Posterior vena cava (tissue), 2 donors: ENCODE data around the gene IQGAP2. TPM values are rescaled to one million over a fixed set of nuclear protein-coding genes. Genes with fewer than 3 reads are reported as not detected.

Experiments used
- DNase-seq: peaks from one replicate; pipeline ENCODE4 v3.0.0-alpha.2; 2020; ENCODE audit warnings: low spot score
- intact Hi-C, 2 donors: fragments of 100-400 bp; cut with DNase I; formaldehyde crosslinking; loops; one replicate each; pipeline versions ENCODE4 v1.14.1 to v1.14.2; 2022 to 2023
- total RNA-seq, 2 donors: library from RNA; stranded (reverse); fragmentation: NEBNext Ultra II Directional; extraction: Animal tissue kit (Norgen Biotek cat#: 25700); gene quantifications; one replicate each; pipeline ENCODE4 v1.2.1, GENCODE V29; 2021
- donor health status: DM: yes; HTN: yes; CAD: no.
- donor health status: DM: yes; HTN: yes; CAD: no.

The IQGAP2 gene
- total RNA-seq, 2 donors from 2014 or later, result 12.9 to 15.0 TPM

- intact Hi-C loops, result no loop called here
- DNase-seq, result no peak
Observed at GRCh38 chr5:76522103-76522935, 119.2 kb downstream of the IQGAP2 start.

DNA sequence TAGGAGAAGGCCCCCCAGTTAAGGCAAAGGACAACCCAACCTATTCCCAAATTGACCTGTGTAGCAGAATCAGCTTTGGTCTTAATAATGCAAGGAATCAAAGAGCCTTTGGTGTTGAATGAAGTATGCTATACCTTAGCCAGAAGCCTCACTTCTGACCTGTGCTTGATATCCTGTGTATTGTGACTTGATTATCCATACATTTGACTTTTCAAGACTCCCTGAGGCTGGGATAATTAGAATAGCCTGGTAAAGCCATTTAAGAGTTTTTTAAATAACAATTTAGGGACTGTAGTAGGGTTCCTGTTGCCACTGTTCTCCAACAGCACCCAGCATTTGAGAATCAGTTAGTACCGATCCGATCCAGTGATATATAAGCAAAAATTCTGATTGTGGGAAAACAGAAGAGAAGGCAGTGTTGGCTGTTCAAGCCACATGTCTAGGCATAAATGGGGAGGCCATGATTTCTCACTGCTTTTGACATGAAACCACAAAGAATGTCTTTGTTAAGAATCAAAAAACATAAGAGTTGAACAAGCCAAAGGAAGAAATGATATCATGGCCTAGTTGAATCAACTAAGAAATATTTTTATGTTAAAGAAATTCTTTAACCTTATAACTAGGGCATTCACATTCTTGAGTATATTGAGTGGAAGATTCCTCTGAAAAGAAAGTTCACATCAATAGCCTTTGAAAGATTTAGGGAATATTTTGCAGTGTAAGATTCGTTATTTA is 121.2 kb downstream of the IQGAP2 start:
- intact Hi-C loops, result no loop called here
- no peak for DNase-seq

GRCh38 chr5:76524868-76525267 is 121.8 kb downstream of the IQGAP2 start:
- intact Hi-C loops, result no loop called here
- DNase-seq, result no peak

DNA sequence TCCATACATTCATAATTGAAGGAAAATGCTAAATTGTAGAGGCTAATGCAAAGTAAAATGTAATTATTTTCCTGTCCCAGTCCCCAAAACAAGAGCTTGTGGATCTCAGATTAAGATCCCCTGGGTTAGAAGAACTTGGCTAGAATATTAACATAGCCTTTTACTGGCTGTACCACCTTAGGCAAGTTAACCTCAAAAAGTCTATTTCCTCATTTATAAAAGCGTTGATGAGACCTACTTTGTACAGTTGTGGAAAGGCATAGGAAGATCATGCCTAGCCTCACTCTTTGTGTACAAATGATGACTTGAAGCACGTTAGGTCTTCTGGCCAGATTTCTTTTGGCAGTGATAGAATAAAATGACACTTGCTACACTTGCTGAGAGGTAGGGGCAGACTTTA is 122.9 kb downstream of the IQGAP2 start:
- intact Hi-C loops, result no loop called here
- DNase-seq, result no peak

DNA sequence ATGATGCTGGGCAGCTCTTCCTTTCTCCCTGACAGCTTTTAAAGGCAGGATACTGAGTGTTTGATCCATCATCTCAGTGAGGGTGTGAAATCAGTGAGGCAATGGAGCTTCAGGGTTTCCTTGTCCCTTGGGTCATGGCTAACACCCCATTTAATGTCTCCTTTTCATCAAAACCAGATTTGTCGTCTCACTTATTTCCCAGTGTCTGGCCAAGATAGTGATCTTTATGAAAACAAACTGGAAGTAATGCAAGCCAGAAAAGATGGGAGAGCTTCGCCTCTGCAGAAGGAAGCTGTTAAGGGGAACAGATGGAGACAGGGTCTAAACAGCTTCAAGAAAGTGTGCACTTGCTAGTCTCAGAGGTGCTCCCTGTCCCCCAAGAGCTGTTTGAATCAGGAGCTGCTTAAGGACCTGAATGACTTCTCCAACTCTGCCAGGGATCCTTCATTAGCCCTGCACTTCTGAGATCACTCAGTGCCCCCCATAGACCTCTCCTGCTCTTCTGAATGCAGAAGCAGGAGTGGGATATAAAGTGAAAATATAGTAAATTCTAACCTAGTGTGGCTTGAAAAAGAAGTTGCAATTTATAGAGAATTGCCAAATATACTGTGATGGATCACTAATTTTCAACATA is 124.0 kb downstream of the IQGAP2 start:
- DNase-seq, result no peak
- intact Hi-C loops, result no loop called here

- DNase-seq, result no peak
- intact Hi-C loops, result no loop called here
Observed at GRCh38 chr5:76527685-76528161, 124.6 kb downstream of the IQGAP2 start.

GRCh38 chr5:76528547-76529331 is 125.7 kb downstream of the IQGAP2 start:
- no peak for DNase-seq
- intact Hi-C loops, result no loop called here

- no peak for DNase-seq
- intact Hi-C loops, result no loop called here
Observed at GRCh38 chr5:76529464-76530344, 126.6 kb downstream of the IQGAP2 start.

DNA sequence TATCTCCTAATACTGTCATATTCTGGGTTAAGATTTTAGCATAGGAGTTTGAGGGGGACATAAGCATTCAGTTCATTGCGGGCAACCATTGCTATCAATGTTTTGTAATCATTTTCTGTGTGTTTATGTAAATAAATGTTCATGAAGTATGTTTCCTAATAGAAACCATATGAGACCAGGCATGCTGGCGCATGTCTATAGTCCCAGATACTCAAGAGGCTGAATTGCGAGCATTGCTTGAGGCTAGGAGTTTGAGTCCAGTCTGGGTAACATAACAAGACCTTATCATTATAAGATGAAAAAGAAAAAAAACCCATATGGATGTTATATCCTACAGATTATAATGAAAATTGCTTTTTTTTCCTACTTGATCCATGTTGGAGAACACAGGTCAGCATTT is 129.0 kb downstream of the IQGAP2 start:
- intact Hi-C loops, result no loop called here
- DNase-seq, result no peak

- no peak for DNase-seq
- intact Hi-C loops, result no loop called here
Observed at GRCh38 chr5:76532973-76533372, 129.9 kb downstream of the IQGAP2 start.

- DNase-seq, result no peak
- intact Hi-C loops, result no loop called here
Observed at GRCh38 chr5:76535577-76535976, 132.5 kb downstream of the IQGAP2 start.

DNA sequence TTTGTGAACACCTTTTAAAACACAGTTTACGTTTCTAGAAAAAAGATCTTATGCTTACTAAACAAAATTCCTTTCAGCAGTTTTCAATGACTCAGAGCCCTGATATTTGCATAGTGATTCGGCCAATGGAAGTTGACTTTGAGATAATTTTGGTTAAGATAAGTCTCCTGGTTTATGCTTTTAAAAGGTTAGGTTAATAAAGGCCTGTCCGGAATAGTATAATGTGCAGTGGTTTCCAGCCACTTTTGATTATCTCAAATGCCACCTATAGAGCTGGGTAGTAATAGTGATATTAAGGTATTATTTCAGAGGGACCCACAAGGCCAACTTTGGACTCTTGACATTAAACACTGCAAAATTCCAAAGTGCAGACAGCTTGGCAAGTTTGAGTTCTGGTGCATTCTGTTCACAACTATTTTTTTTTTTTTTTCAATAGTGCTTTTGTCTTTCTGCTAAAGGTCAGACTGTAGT is 134.0 kb downstream of the IQGAP2 start:
- no peak for DNase-seq
- intact Hi-C loops, result no loop called here

- DNase-seq, result no peak
- intact Hi-C loops, result no loop called here
Observed at GRCh38 chr5:76542241-76542640, 139.2 kb downstream of the IQGAP2 start.

- no peak for DNase-seq
- intact Hi-C loops, result no loop called here
Observed at GRCh38 chr5:76542887-76543690, 140.0 kb downstream of the IQGAP2 start.

GRCh38 chr5:76544268-76544926 is 141.3 kb downstream of the IQGAP2 start:
- DNase-seq, result no peak
- intact Hi-C loops, result no loop called here

GRCh38 chr5:76545184-76545583 is 142.1 kb downstream of the IQGAP2 start:
- intact Hi-C loops, result no loop called here
- no peak for DNase-seq

- intact Hi-C loops, result no loop called here
- DNase-seq, result no peak
Observed at GRCh38 chr5:76546497-76547102, 143.5 kb downstream of the IQGAP2 start.
